GM19023 (cell line): ENCODE data around the gene ADSS2.
"Not testable (repeated sequence)": the region's sequence is repeated elsewhere in the genome, so short reads cannot be mapped to it uniquely, and the experiment has no call there.

Experiments
- ATAC-seq: cut with Tn5 transposase; IDR thresholded peaks from one replicate; pipeline ENCODE4 v1.9.1; 2021; ENCODE audit warnings: mild to moderate bottlenecking, moderate library complexity; ENCODE audit not compliant: unreplicated experiment

Gene ADSS2

DNA sequence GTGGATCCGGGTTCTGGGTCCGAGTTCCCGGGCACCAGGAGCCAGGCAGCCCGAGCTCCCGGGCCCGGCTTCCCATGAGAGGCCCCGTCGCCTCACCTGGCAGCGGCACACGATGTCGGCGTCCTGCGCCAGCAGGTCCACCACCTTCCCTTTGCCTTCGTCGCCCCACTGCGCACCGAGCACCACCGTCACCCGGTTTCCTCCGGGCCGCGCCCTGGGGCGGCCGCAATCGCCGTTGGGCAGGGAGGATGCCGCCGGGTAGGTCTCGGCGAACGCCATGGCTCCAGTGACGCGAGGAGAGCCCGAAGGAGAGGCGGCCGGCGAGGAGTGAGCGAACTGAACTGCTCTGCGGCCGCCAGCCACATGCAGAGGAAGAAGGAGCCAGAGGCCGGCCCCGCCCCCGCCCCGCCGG is at the start of gene ADSS2:
ADSS2 (minus strand) TSS at position 371 of the 412 bp plus-strand sequence; CDS start at position 279, 92 bp downstream.
- no peak for ATAC-seq

DNA sequence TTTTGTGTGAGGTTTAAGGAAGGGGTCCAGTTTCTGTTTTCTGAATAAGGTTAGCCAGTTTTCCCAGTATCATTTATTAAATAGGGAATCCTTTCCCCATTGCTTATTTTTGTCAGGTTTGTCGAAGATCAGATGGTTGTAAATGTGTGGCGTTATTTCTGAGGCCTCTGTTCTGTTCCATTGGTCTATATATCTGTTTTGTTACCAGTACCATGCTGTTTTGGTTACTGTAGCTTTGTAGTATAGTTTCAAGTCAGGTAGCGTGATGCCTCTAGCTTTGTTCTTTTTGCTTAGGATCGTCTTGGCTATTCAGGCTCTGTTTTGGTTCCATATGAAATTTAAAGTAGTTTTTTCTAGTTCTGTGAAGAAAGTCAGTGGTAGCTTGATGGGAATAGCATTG is 48.8 kb upstream of the ADSS2 start:
- ATAC-seq: not testable (repeated sequence)

DNA sequence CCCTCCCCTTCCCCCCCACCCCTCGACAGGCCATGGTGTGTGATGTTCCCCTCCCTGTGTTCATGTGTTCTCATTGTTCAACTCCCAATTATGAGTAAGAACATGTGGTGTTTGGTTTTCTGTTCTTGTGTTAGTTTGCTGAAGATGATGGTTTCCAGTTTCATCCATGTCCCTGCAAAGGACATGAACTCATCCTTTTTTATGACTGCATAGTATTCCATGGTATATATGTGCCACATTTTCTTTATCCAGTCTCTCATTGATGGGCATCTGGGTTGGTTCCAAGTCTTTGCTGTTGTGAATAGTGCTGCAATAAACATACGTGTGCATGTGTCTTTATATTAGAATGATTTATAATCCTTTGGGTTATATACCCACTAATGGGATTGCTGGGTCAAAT is 47.8 kb upstream of the ADSS2 start:
- ATAC-seq: not testable (repeated sequence)

DNA sequence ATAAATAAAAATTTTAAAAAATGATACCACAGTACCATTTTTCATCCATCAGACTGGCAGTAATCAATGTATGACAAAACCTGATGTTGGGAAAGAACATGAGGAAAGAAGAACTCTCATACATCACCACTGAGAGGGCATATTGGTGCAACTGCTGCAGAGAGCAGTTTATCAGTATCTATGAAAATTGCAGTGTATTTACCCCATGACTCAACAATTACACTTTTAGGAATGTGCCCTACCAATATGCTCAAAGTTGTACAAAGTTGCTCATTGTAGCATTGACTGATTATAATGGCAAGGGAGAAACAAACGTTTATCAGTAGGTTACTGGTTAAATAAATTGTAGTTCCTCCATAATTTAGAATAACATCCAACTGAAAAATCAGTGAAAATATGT is 46.1 kb upstream of the ADSS2 start:
- no peak for ATAC-seq

DNA sequence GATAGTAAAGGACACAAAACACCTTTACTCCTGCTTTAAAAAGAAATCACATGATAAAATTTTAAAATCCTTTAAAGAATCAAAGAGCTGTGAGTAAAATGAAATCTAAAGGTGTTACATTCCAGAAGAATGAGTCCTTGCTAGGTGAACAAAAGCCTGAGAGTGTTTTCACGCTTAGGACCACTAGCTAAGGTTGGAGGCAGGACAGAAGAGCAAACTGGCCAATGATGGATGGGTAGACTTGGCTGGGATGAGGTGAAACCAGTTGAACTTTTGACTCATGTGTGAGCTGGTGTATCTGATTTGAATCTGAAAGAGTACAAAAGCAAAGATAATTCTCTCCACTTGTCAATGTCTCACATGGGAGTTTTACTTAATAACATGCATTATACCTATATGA is 44.5 kb upstream of the ADSS2 start:
- ATAC-seq: no peak

DNA sequence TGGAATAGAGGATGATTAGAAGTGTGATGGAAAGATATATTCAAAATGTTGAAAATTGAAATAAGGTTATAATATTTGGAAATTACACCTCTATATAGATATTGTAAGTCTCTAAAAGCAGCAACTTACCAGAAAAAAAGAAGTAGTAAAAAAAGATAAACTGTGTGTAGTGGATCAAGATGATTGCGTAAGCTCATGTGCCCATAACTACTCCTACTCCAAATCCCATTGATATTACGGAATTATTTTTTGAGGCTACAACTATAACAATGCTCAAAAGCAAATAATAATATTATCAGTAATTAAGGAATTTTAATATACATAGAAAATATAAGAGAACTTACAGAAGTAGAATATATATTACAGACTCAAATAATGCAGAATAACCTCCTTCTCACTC is 42.9 kb upstream of the ADSS2 start:
- ATAC-seq: no peak

DNA sequence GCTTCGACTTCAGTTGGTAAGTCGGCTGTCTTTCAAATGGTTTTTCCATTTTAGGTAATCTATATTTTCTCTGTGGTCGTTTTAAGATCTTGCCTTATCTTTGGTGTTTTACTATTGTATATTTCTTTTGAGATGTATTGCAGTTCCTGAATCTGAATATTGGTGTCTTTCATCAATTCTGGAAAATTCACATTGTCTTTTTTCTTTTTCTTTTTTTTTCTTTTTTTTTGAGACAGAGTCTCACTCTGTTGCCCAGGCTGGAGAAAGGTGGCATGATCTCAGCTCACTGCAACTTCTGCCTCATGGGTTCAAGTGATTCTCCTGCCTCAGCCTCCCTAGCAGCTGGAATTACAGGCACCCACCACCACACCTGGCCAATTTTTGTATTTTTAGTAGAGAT is 33.3 kb upstream of the ADSS2 start:
- not testable (repeated sequence) for ATAC-seq

DNA sequence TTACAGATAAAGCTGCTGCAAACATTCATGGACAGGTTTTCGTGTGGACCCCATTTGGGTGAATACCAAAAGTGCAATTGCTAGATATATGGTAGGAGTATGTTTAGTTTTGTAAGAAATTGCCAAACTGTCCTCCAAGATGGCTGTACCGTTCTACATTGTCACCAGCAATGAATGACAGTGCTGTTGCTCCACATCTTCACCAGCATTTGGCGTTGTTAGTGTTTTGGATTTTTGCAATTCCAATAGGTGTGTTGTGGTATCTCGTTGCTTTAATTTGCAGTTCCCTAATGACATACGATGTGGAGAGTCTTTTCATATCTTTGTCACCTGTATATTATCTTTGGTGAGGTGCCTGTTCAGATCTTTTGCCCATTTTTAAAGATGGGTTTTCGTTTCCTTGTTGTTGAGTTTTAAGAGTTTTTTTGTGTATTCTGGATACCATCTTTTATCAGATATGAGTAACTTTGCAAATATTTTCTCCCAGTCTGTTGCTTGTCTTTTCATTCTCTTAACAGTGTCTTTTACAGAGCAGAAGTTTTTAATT is 21.4 kb upstream of the ADSS2 start:
- no peak for ATAC-seq

DNA sequence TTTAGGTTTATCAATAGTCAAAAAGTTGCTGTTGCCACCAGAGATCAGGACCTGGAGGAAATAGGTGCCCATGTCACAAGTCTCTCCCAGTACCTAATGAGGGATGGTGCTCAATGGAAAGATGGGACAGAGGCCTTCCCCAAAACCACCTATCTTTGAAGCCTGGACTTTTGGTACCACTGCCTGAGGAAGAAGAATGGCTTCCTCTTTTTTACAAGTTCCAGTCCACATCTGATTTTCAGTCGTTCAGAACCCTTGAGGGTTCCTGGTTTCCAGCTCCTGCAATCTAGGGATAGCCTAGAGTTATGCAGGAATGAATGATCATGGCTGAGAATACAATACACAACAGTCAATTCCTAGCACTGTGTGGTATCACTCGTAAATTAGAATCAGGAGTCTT is 15.0 kb upstream of the ADSS2 start:
- ATAC-seq: no peak

DNA sequence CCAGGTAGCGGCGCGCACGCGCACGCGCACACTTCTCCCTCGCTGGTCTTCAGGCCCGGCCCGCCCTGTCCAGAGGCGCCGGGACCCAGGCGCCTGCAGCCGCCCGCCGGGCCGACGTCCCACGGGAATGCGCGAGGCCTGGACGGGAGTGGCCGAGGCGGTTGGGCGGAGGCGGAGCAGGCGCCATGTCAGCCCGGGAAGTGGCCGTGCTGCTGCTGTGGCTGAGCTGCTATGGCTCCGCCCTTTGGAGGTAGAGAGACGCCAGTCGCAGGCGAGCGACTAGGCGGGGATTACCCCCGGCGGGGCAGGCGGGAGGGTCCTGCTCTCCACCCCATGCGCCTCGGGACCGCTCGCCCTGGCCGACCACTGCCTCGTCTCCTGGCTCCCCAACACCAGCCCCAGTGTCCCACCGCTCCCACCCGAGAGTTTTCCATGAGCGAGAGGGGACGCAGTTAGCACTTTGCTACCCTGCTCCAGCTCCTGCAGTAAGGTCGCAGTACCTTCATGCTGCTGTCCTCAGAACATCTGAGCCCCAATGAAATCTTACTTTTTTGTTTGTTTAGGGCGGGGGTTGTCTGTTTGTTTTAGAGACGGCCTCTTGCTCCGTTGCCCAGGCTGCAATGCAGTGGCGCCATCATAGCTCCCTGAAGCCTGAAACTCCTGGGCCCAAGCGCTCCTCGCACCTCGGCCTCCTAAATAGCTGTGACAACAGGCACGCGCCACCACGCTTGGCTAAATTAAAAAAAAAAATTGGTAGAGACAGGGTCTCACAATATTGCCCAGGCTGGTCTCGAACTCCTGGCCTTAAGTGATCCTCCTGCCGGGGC is 9.7 kb upstream of the ADSS2 start, which contains the start of gene CATSPERE:
CATSPERE (plus strand) TSS at position 29 of the 827 bp plus-strand sequence; CDS start at position 186, 157 bp downstream.
- ATAC-seq: peak; percentile 99

DNA sequence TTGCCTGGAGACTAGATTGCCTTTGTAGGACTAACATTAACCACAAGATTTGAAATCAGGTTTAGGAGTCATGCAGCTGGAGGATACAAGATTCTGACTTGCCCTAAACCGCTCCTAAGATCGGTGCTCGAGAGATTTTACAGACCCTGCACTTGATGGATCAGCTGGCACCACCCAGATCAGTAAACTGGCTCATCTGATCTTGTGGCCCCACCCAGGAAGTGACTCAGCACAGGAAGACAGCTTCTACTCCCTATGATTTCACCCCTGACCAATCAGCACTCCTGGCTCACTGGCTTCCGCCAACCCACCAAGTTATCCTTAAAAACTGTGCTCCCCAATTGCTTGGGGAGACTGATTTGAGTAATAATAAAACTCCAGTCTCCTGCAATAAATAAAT is 8.5 kb upstream of the ADSS2 start:
- no peak for ATAC-seq

DNA sequence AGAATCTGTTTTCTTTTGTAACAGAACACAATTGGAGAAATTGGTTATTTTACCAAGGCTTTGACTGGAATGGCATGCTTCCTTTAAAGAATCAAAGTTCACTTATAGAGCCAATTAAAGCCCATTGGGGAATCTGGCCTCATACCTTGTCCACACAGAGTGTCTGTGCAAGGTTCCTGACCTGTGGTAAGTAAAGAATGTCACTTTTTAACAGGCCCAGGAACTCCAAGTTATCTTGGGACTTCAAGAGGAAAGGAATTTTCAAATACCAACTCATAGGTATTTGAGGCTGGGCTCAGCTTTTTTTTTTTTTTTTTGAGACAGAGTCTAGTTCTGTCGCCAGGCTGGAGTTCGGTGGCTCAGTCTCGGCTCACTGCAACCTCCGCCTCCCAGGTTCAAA is 7.1 kb upstream of the ADSS2 start:
- ATAC-seq: no peak

DNA sequence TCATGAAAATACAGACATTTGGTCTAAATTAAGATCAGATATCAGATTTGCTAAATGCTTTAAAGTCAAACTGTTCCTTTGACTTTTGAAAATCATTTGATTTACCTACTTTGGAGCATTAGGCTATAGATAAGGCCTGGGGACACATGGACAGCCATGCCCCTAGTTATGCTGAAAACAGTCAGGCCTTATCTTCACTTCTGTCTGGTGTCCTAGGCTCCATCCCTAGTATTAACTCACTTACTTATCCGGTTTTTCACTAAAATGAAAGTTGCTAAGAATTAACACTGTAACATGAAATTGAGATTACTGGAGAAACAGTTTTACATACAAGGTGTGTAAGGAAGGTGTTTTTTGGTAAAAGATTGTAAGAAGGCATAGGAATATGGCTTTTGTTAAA is 4.9 kb upstream of the ADSS2 start:
- no peak for ATAC-seq

DNA sequence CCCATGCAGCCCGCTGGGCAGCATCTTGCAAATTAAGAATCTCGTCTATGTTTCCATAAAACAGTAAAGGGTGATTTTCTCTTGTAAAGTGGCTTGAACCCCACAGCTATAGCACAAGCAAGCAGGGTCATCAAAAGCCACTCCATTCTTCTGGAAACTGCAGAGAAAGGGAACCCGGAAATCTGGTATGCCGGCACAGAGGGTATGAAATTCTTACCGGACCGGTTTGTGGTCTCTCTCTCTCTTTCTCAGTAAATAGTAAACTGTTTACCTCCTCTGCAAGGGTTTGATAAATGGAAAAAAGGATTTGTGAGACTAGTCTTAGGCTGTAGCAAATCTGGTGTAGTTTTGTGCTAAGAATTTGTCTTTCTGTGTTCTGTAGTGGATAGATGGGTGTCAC is 2.7 kb upstream of the ADSS2 start:
- ATAC-seq: no peak

DNA sequence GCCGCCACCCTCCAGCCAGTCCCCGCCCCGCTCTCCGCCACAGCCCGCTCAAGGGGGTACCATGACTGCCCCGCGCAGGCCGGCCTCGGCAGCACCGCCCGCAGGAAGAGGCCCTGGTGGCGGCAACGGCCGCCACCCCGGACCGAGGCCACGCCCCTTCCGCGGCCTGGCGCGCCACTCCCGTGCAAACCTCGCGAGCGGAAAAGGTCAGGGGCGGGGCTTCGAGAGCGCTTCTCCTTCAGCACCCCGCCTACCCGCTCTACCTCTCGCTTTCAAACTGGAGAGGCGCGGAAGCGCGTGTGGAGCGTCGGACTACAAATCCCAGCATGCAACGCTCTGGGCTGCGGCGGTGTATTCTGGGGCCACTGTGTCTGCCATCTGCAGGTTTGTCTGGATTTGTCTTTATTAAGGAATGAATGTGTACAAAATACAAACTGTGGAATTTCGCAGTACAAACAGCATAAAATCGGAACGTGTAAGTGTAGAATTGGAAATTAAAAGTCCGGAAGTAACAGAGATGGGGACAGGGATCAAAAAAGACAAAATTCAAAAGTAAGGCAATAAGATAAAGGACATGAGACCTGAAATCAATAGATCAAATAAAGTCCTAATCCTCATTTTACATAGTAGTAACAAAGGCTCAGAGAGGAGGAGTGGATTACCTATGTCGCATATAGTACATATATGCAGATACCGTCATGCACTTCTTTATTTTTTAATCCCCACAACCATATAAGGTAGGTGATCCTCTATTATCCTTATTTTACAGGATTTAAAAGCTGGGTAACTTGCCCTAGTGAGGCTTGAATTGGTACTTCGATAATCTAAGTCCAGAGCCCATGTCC is 464 bp upstream of the ADSS2 start:
- peak; percentile 95 for ATAC-seq

DNA sequence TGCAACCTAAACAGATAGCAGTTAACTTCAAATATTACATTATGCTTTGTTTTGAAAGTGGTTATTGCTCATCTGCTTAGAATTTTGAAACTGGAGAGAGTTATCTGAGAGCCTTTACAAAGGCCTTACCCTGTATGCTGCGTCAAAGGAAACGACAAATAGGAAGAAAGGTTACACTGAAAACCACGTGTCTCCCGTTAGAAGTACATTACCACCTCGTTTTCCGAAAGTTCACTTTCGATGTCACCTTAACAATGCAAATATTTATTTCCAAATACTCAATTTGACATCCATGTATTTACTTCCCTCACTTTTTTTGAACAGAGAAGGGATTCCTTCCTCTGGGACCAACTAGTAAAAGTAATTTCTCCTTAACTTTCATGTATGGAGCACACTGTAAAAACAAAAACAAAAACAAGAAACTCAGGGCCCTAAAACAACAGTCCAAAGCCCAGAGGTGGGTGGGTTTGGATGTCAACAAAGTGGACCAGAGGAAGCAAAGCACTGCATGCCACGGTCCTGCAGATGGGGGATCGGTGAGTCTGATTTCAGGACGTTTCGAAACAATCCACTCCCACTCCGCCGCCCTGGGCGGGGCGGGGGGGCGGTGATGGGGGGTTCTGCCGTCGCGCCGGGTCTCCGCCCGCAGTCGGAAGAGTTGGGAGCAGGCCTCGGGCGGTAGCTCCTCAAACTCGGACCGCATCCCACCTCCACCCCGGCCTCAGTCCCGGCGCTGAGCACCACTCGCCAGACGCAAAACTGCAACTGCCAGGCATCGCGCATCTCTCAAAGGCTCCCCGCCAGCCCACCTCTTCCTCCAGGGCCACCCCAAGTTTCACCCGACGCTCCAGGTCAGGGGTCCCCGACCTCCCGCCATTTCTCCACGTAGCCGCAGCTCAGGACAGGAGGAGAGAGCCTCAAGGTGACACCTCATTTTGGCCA is 841 bp downstream of the ADSS2 start:
- ATAC-seq: peak; percentile 16

DNA sequence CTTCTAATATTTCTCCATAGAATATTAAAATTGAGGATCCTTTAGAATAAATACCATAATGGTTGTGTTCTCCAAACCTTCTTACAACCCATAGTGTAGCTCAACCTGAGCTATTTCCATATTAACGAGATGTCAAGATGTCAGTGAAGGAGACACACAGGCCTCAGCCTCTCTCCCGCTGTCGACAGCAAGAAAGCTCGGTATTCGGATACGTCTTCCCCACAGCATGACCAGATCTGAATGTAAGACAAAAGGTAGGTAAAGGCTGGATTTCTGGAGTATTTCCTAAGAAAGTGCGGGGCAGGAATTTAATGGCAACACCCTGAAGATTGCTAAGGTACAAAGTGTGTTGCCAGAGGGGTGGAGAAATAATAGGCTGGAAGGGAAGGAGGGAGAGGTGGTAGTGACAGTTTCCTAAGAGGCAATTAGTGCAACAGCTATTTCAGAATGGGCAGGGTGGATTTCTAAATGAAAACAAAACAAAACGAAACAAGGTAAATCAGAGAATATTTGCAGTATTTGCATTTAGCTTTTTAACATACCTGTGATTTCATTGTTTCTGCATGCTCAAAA is 1.7 kb downstream of the ADSS2 start:
- no peak for ATAC-seq

DNA sequence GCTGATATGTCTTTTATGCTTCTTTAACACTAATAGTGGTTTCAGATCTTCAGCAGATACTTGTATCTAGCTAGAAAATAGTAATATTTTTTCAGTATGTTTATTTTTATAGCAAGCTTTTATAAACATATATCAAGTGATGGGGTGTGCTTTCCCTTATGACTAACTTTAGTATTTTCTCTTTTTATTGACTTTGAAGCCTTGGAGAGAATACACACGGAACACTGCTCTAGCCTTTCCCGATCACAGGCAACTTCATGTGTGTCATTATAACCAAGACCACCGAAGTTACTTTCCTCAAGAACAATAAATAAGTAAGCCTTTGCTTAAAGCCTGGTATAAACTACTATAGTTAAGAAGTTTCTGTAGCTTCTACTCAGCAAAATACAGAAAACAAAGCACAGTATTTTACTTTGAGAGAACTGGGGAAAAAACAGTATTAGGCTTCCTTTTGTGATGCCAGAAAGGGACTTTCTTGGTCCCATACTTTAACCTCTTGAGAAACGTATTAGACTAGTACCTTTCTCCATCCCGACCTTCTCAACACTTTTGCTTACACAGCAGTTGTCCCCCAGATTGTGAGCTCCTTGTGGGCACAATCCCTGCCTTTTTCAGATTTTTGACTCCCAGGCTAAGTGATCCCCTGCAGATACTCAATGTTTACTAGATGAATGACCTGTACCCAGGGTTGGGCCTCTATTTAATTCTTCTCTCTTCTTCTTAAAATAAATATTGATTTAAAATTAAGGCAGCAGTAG is 3.3 kb downstream of the ADSS2 start:
- ATAC-seq: no peak

DNA sequence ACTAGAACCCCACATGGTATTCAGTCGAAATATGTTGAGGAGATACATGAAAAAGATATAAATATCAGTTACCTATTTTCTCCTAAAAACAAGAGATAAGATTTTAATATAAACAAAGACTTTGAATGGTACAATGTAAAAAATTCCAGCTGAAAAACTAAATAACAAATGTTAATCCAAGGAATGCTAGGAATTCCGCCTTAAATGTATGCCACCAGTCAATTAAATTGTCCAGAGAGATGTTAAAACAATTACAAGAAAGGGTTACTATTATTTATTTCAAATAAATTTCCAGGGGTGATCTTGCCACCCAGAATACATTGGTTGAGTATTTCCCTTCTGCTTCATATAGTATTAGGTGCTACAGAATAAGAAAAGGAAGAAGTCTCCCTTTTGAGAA is 4.2 kb downstream of the ADSS2 start:
- no peak for ATAC-seq
